HEK293 (cell line): ENCODE results near the gene GLMP.

Experiments
- ELK4 ChIP-seq: IDR thresholded peaks from 2 replicates; pipeline ENCODE4 v1.6.1; 2011; ENCODE audit warnings: mild to moderate bottlenecking, low read depth, low read length, borderline replicate concordance
- IKZF3 ChIP-seq: fragments of 450-650 bp; IDR thresholded peaks from 2 replicates; pipeline ENCODE4 v1.5.0; 2018; ENCODE audit warnings: missing biosample characterization, mild to moderate bottlenecking, missing genetic modification characterization, moderate library complexity
- KLF9 ChIP-seq: fragments of 450-650 bp; formaldehyde crosslinking; IDR thresholded peaks from 2 replicates; pipeline ENCODE4 v1.5.1; 2016; ENCODE audit warnings: missing biosample characterization, missing genetic modification characterization, low read depth
- PBX3 ChIP-seq: sonication (generic); formaldehyde crosslinking; IDR thresholded peaks from 2 replicates; pipeline ENCODE4 v1.8.1; 2022; ENCODE audit warnings: mild to moderate bottlenecking, moderate library complexity, missing genetic modification reagents
- PRDM4 ChIP-seq: fragments of 450-650 bp; formaldehyde crosslinking; IDR thresholded peaks from 2 replicates; pipeline ENCODE4 v1.5.1; 2017; ENCODE audit warnings: missing biosample characterization, missing genetic modification characterization
- SCRT1 ChIP-seq: fragments of 450-650 bp; formaldehyde crosslinking; IDR thresholded peaks from 2 replicates; pipeline ENCODE4 v1.5.1; 2016; ENCODE audit warnings: missing biosample characterization, missing genetic modification characterization, borderline replicate concordance
- WT1 ChIP-seq: fragments of 450-650 bp; formaldehyde crosslinking; IDR thresholded peaks from 2 replicates; pipeline ENCODE4 v1.5.1; 2016; ENCODE audit warnings: missing biosample characterization, missing genetic modification characterization
- ZBTB17 ChIP-seq: fragments of 450-650 bp; formaldehyde crosslinking; IDR thresholded peaks from 2 replicates; pipeline ENCODE4 v1.5.1; 2016; ENCODE audit warnings: missing biosample characterization, missing genetic modification characterization
- ZFP69B ChIP-seq: fragments of 450-650 bp; formaldehyde crosslinking; IDR thresholded peaks from 2 replicates; pipeline ENCODE4 v1.5.1; 2016; ENCODE audit warnings: missing biosample characterization, missing genetic modification characterization
- ZNF10 ChIP-seq: fragments of 450-650 bp; formaldehyde crosslinking; IDR thresholded peaks from 2 replicates; pipeline ENCODE4 v1.5.1; 2017; ENCODE audit warnings: missing biosample characterization, missing genetic modification characterization
- ZNF114 ChIP-seq: fragments of 450-650 bp; formaldehyde crosslinking; IDR thresholded peaks from 2 replicates; pipeline ENCODE4 v1.5.0; 2017; ENCODE audit warnings: missing biosample characterization, missing genetic modification characterization
- ZNF24 ChIP-seq: fragments of 450-650 bp; formaldehyde crosslinking; IDR thresholded peaks from 2 replicates; pipeline ENCODE4 v1.5.1; 2016; ENCODE audit warnings: missing biosample characterization, missing genetic modification characterization
- ZNF248 ChIP-seq: fragments of 450-650 bp; formaldehyde crosslinking; IDR thresholded peaks from 2 replicates; pipeline ENCODE4 v1.5.1; 2017; ENCODE audit warnings: missing biosample characterization, missing genetic modification characterization
- ZNF274 ChIP-seq, 2 experiments: fragments of 200-500 bp in 1 of 2; fragments of 450-650 bp in 1 of 2; sonication (Bioruptor generic) in 1 of 2; formaldehyde crosslinking in 1 of 2; IDR thresholded peaks; 2 replicates each; pipeline versions ENCODE4 v1.5.1 to v1.6.1; 2014 to 2016; ENCODE audit warnings: borderline replicate concordance in 1 of 2, inconsistent platforms in 1 of 2, low read length in 1 of 2, missing biosample characterization in 1 of 2, missing genetic modification characterization in 1 of 2
- ZNF311 ChIP-seq: fragments of 450-650 bp; formaldehyde crosslinking; IDR thresholded peaks from 2 replicates; pipeline ENCODE4 v1.5.1; 2017; ENCODE audit warnings: missing biosample characterization, missing genetic modification characterization, borderline replicate concordance
- ZNF350 ChIP-seq: fragments of 450-650 bp; formaldehyde crosslinking; IDR thresholded peaks from 2 replicates; pipeline ENCODE4 v1.5.0; 2017; ENCODE audit warnings: missing biosample characterization, mild to moderate bottlenecking, missing genetic modification characterization
- ZNF488 ChIP-seq: fragments of 450-650 bp; formaldehyde crosslinking; IDR thresholded peaks from 2 replicates; pipeline ENCODE4 v1.5.1; 2016; ENCODE audit warnings: missing biosample characterization, missing genetic modification characterization
- ZNF514 ChIP-seq: fragments of 450-650 bp; formaldehyde crosslinking; IDR thresholded peaks from 2 replicates; pipeline ENCODE4 v1.5.1; 2016; ENCODE audit warnings: missing biosample characterization, missing genetic modification characterization
- ZNF544 ChIP-seq: fragments of 450-650 bp; formaldehyde crosslinking; IDR thresholded peaks from 2 replicates; pipeline ENCODE4 v1.5.0; 2017; ENCODE audit warnings: missing biosample characterization, missing genetic modification characterization
- ZNF548 ChIP-seq: fragments of 450-650 bp; formaldehyde crosslinking; IDR thresholded peaks from 2 replicates; pipeline ENCODE4 v1.5.1; 2016; ENCODE audit warnings: missing biosample characterization, missing genetic modification characterization
- ZNF707 ChIP-seq: fragments of 450-650 bp; formaldehyde crosslinking; IDR thresholded peaks from 2 replicates; pipeline ENCODE4 v1.5.1; 2016; ENCODE audit warnings: missing biosample characterization, missing genetic modification characterization
- ZNF76 ChIP-seq: fragments of 450-650 bp; formaldehyde crosslinking; IDR thresholded peaks from 2 replicates; pipeline ENCODE4; 2016; ENCODE audit warnings: low read depth, missing biosample characterization, missing genetic modification characterization, borderline replicate concordance
- ZNF792 ChIP-seq: fragments of 450-650 bp; formaldehyde crosslinking; IDR thresholded peaks from 2 replicates; pipeline ENCODE4 v1.5.1; 2016; ENCODE audit warnings: missing biosample characterization, missing genetic modification characterization
- TF ChIP-seq, protein P1 (sequence below): fragments of 450-650 bp; formaldehyde crosslinking; IDR thresholded peaks from 2 replicates; pipeline ENCODE4 v1.5.1; 2017; ENCODE audit warnings: missing biosample characterization, missing genetic modification characterization
- TF ChIP-seq, protein P2 (sequence below): fragments of 450-650 bp; formaldehyde crosslinking; IDR thresholded peaks from 2 replicates; pipeline ENCODE4 v1.5.1; 2016; ENCODE audit warnings: missing biosample characterization, missing genetic modification characterization

Gene GLMP

DNA sequence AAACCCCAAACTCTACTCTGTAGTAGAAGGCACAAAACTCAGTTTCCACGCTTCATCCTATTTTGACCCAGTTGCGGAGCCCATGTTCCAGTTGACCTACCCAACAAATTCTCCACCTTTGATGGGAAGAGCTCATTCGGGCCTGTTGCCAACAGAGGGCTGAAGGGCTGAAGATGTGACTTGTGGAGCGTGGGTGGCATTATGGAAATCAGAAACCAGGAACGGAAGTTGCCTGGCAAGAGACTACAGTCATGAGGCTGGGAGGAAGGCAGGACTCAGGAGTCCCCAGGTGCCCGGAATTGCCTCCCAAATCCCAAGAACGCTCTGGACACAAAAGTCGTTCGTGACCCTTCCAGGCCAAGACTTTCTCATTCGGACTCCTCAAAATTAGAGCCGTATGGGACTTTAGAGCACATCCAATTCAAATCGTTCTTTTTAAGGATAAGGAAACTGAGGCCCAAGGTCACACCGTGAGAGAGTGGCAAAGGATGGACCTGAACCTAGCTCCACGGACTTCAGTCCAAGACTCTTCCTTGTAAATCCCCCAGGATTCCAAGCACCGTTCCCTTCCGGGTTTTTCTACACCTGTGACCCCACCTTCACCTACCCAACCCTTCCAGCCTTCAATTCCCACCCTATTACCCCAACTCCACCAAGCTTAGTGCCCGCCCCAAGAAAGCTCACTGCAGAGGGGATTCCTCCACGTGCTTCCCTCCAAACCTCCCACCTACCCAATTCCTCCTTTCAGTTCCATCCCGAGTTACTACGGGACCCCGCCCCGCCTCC lies 13.6 kb downstream of the GLMP start (continued):
- no peak for TF ChIP-seq ZNF544 (tag by site-specific recombination)
- no peak for TF ChIP-seq ELK4
- no peak for TF ChIP-seq PRDM4
- TF ChIP-seq, protein P1, sequence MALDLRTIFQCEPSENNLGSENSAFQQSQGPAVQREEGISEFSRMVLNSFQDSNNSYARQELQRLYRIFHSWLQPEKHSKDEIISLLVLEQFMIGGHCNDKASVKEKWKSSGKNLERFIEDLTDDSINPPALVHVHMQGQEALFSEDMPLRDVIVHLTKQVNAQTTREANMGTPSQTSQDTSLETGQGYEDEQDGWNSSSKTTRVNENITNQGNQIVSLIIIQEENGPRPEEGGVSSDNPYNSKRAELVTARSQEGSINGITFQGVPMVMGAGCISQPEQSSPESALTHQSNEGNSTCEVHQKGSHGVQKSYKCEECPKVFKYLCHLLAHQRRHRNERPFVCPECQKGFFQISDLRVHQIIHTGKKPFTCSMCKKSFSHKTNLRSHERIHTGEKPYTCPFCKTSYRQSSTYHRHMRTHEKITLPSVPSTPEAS (tag by site-specific recombination) = no peak
- no peak for TF ChIP-seq ZNF24 (tag by site-specific recombination)
- no peak for TF ChIP-seq KLF9 (tag by site-specific recombination)
- no peak for TF ChIP-seq ZNF548 (tag by site-specific recombination)
- TF ChIP-seq ZNF114 (tag by site-specific recombination) = no peak
- TF ChIP-seq ZNF792 = no peak
- no peak for TF ChIP-seq ZNF488
- peak; percentile 73; the same call in 1 of the 2 replicates for TF ChIP-seq ZNF10 (tag by site-specific recombination)
- 0 out of 2 replicates have a peak, but pooled peaks have one; percentile 16 for TF ChIP-seq WT1 (tag by site-specific recombination)
- TF ChIP-seq PBX3 (CRISPR knock-in tag) = no peak
- TF ChIP-seq ZNF707 = no peak
- TF ChIP-seq ZNF248 (tag by site-specific recombination) = no peak
- TF ChIP-seq ZNF350 (tag by site-specific recombination) = no peak
- peak; percentile 22; the same call in 1 of the 2 replicates for TF ChIP-seq SCRT1 (tag by site-specific recombination)
- no peak for TF ChIP-seq ZNF514 (tag by site-specific recombination)
- TF ChIP-seq IKZF3 (tag by site-specific recombination) = 0 out of 2 replicates have a peak, but pooled peaks have one; percentile 54
- no peak; the same call in 1 of the 2 replicates for TF ChIP-seq ZFP69B (tag by site-specific recombination)
- TF ChIP-seq, protein P2, sequence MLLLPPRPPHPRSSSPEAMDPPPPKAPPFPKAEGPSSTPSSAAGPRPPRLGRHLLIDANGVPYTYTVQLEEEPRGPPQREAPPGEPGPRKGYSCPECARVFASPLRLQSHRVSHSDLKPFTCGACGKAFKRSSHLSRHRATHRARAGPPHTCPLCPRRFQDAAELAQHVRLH (tag by site-specific recombination) = peak; percentile 82
- TF ChIP-seq ZNF76 (tag by site-specific recombination) = peak; percentile 95
- TF ChIP-seq ZNF274 (IDR thresholded peaks at IDR 0.05; ENCODE audit: low read length) = no peak
- TF ChIP-seq ZNF274 (tag by site-specific recombination; IDR thresholded peaks at IDR 0.05; ENCODE audit: borderline replicate concordance) = 0 out of 2 replicates have a peak, but pooled peaks have one; percentile 13
- TF ChIP-seq ZNF311 (tag by site-specific recombination) = no peak
- TF ChIP-seq ZBTB17 (tag by site-specific recombination) = 0 out of 2 replicates have a peak, but pooled peaks have one; percentile 37
